NOMO-1 treated with dmso at 0.1 percent for 144 hours (cell line): Measurements from ENCODE around the gene TTC34.

Experiments used
- DNase-seq: peaks from one replicate; lab custom pipeline; 2025; ENCODE audit not compliant: unreplicated experiment; lab: John Stamatoyannopoulos, UW

TTC34 gene

DNA sequence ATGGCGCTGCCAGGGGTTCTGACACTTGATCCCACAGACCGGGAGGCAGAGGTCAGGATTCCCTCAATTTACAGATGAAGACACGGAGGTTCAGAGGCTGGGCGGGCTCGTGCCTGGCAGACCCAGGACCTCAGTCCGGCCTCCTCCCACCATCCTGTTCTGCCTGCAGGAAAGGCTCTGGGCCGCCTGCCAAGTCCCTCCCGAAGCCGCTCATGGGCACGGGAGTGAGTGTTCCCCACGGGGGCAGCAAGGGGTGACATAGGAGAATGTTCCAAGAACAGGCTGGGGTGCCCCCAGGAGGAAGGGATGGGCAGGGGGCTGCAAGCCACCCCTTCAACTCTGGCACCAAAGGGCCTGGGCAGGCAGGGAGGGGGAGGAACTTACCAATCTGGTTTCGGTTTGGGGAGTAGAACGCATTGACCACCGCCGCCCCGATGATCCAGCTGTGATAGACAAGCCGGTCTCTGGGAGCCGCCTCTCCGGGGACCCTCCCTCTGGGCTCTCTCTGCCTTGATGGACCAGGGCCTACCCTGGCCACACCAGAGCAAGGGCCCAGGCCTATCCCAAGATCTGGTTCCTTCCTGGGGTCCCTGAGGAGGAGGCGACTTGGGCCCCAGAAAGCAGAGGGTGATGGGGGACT, 207.4 kb downstream of the TTC34 start:
- DNase-seq = no peak

DNA sequence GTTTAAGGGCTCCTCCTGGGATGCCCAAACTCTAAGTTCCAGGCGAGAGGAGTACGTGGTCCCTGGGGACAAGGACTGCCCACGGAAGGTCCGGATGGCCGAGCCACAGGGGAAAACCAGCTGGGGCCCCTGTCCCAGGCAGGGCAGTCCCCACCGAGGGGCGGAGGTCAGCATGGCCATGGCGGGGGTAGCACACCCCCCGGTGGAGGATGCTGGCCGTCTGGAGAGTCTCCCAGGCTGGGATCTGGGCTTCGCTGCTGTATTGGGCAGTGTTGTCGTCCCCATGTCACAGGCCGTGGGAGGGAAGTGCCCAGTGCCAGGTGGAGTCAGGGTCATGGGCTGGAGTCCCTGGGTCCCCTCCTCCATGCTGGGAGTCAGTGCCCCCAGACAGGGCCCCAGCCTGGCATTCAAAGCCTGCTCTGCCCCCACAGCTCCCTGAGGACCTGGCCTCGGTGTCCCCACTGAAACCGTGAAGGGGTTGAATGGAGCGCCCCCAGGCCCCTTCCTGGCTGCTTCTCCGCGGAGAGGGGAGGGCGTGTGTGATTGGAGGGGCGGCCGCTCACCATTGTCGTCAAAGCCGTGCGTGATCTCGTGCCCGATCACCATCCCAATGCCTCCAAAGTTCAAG, 208.1 kb downstream of the TTC34 start:
- no peak for DNase-seq

DNA sequence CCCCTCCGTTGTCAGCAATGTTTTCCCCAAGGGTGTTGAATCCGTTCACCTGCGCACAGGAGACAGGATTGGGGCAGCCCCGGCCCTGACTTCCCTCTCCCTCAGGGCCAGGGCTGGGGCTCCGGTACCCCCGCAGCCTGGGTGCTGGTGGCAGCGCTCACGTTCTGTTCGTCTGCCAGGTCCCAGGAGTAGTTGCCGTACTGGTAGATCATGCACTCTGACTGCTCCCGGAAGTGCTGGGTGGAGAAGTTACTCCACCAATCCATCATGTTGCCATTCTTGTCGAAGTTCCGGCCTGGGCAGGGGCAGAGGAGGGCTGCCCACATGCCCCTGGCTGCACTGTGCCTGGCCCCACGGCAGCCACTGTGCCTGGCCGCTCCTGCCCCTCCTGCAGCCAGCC, 208.8 kb downstream of the TTC34 start:
- no peak for DNase-seq

- DNase-seq = no peak
Measured at GRCh38 chr1:2591581-2592261, 209.8 kb downstream of the TTC34 start.

DNA sequence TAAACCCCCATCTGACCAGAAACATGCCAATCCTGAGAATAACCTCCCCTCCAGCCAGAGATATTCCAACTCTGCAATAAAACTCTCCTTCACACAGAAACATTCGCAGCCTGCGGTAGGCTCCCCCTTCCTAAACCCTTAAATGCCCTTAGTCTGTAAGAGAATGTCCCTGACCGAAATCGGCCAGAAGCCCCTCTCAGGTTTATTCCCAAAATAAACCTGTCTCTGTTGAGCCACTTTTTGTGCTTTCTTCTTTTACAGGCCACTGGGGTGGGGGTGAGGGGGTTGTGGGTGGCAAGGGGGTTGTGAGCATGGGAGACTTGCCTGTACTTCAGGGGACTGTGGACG, 210.3 kb downstream of the TTC34 start:
- DNase-seq = no peak

- no peak for DNase-seq
Measured at GRCh38 chr1:2590233-2591141, 211.0 kb downstream of the TTC34 start.

- no peak for DNase-seq
Measured at GRCh38 chr1:2589431-2590232, 211.9 kb downstream of the TTC34 start.

- DNase-seq = no peak
Measured at GRCh38 chr1:2588661-2589430, 212.6 kb downstream of the TTC34 start.

- no peak for DNase-seq
Measured at GRCh38 chr1:2587860-2588571, 213.5 kb downstream of the TTC34 start.

- DNase-seq = no peak
Measured at GRCh38 chr1:2587071-2587859, 214.2 kb downstream of the TTC34 start.

GRCh38 chr1:2586154-2587070, 215.1 kb downstream of the TTC34 start, which contains the start of gene PRXL2B:
PRXL2B (plus strand) TSS chr1:2586777; CDS start chr1:2586886, 109 bp downstream.
- peak; percentile 97 for DNase-seq
